HG02884 (cell line): ENCODE data around the gene SLC24A3.

Experiments
- ATAC-seq: cut with Tn5 transposase; IDR thresholded peaks from one replicate; pipeline ENCODE4 v1.9.1; 2021; ENCODE audit warnings: mild to moderate bottlenecking, moderate library complexity; ENCODE audit not compliant: unreplicated experiment

The SLC24A3 gene

GRCh38 chr20:19528286-19529030, 316.0 kb downstream of the SLC24A3 start:
- no peak for ATAC-seq

DNA sequence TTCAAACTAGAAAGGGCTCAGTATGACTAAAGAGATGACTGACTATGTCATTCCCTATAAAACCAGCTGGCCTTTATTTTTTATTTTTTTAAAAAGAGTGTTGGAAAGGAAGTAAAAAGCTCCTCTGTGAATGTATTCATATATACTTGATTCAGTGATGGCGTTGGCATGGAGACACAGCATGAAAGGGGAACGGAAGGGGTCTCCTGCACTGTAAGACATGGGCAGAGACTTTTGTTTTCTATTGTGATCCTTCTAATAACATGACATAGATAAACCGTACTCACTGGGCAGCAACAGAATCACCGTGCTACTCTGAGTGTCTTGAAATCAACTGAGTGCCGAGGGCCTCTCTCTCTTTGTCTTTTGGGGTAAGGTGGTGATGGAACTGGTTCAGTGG, 317.6 kb downstream of the SLC24A3 start:
- no peak for ATAC-seq

- no peak for ATAC-seq
Observed at GRCh38 chr20:19531446-19531845, 319.0 kb downstream of the SLC24A3 start.

DNA sequence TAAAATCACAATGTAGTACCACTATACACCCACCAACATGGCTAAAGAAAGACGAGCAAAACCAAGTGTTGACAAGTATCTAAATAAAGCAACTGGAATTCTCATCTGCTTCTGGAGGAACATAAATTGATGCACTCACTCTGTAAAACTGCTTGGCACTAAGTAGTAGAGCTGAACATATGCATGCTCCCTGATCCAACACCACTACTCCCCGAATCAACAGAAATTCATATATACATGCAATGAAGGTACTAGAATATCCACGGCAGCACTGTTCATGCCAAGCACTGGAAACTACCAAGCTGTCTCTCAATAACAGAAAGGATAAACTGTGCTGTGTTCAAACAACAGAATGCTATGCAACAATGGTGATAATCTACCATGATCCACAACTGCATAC, 326.1 kb downstream of the SLC24A3 start:
- no peak for ATAC-seq

GRCh38 chr20:19539191-19539590, 326.7 kb downstream of the SLC24A3 start:
- ATAC-seq, result no peak

DNA sequence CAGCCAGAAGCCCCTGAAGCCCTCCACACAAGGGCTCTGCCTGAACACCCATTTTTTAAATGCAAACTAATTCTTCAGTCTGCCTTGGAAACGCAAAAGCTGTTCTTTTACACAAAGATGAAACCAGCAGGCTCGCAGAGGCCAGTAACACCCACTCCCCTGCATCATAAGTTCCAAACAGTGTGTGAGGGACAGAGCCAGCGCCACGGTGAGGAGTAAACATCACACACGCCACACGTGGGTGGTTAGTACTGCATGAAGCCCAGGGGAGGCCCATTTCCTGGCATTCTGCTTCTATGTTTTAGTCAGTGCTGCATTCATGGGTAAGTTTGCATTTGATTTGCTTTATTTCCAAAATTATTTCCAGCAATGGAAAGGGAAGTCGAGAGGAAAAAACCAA, 327.9 kb downstream of the SLC24A3 start:
- peak; percentile 78 for ATAC-seq

- no peak for ATAC-seq
Observed at GRCh38 chr20:19543101-19543500, 330.7 kb downstream of the SLC24A3 start.

DNA sequence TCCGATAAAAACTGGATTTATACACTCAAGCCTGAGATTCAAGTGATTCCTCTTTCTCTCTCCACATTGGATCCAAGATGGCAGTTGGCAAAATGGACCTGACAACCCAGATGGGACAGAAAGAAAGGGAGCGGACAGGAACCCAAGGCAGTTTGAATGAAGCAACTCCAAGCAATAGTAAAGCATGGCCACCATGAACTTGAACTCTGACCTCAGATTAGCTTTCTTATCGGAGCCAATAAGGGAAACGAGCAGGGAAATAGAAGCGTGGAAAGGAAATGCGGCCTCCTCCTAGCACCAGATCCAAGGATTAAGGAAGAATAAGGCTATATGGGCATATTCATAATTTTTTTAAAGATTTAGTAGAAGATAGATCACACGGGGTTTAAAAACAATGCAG, 332.2 kb downstream of the SLC24A3 start:
- ATAC-seq, result no peak

DNA sequence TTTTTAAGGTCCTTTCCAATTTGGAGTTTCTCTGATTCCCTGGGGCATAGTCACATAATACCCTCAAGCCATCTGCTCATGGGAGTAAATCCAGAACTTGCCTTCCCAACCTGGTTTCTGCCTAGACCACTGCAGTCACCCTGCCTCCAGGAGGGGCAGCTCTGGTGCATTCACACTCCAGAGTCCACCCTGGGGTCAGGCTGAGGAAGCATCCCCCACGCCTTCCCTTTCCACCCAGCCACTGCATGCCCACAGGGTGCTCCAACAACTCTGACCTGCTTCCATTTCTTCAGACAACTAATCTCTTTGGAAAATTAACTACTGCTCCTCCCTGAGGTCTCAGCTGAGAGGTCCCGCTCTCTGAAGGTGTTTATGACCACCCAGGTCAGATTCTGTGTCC, 334.2 kb downstream of the SLC24A3 start:
- no peak for ATAC-seq

GRCh38 chr20:19547547-19547946, 335.1 kb downstream of the SLC24A3 start:
- ATAC-seq, result no peak

GRCh38 chr20:19549896-19550295, 337.5 kb downstream of the SLC24A3 start:
- no peak for ATAC-seq

DNA sequence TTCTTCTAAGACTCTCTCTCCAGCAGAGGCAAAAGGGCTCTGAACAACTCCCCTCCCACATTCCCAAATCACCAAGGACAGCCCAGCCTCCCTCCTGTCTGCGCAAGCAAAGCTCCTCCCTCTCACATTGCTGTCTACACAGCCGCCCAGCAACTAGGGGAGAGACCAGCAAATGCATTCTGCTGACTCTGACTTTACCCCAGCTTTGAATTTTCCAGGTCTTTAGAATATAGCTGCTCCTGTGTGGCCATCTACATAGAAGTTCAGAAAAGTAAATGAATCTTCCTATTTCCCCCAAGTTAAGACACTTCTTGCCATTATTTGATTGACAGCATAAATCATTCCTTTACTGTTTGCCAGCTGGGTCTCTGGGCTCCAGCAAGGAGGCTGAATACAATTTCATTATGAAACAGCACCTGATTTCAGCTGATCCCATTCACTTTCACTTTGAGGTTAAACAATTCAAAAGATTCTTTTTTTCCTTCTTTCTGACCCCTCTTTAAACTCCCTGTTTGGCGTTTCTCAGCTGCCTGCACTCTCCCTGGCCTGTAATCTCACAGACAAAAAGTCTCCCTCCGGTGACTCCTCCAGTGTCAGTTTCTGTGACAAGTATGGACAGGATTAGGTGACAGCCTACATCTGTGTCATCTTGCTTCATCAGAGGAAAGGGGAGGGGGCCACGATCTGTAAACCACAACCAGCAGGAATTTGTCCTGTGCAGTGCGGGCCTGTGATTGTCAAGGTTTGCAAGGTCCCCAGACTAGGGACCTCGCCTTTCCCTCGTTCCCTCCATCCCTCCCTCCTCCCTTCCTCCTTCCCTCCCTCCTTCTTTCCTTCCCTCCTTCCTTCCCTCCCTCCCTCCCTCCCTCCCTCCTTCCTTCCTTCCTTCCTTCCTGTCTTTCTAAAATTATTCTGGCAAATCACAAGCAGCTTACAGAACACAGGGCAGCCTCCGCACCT, 340.1 kb downstream of the SLC24A3 start:
- no peak for ATAC-seq

- ATAC-seq, result no peak
Observed at GRCh38 chr20:19554666-19555065, 342.2 kb downstream of the SLC24A3 start.

- ATAC-seq, result no peak
Observed at GRCh38 chr20:19555726-19556125, 343.3 kb downstream of the SLC24A3 start.

DNA sequence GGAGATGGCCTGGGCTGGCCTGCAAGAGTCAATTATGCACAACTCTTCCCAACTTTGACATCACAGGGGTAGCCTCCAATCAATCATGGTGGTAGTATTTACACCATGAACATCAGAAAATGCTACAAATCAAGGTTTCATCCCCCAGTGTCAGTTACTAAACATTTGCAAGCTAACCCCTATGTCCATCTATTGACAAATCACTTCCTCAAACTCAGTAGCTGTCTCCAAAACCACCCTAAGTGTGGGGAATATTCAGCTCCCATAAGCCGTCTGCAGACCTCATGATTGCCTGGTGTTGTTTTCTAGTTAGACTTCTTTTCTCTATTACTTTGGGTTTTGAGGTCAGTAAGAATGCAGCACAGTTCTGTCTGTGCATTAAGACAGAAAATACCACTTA, 344.8 kb downstream of the SLC24A3 start:
- no peak for ATAC-seq

DNA sequence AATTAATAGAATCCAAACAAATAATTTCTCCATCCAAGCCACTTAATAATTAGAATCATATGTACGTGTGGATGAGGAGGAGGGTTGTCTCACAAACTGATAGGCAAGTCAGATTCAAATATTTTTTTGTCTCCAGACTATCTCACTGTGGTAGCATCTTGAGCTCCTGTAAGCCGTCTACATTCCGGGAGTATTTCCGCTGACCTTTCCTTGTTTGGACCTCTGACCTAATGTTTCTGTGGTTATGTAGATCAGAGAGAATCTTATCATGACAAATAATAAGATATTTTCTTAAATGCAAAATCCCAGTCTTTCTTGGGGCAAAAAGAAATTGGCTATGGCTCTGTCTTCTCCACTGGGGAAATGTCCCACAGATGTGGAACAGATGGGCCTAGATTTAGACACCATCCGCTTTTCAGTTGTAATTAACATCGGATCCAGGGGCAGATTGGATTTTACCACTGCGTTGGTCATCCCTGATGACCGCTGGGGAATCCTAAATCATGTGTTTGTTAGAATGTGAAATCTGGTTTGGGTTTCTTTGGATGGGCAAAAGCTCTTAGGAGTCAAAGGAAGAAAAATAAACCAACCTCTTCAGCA, 348.5 kb downstream of the SLC24A3 start:
- no peak for ATAC-seq

- no peak for ATAC-seq
Observed at GRCh38 chr20:19562426-19562825, 350.0 kb downstream of the SLC24A3 start.

GRCh38 chr20:19564261-19564660, 351.8 kb downstream of the SLC24A3 start:
- ATAC-seq, result no peak

- ATAC-seq, result no peak
Observed at GRCh38 chr20:19565736-19566135, 353.3 kb downstream of the SLC24A3 start.

DNA sequence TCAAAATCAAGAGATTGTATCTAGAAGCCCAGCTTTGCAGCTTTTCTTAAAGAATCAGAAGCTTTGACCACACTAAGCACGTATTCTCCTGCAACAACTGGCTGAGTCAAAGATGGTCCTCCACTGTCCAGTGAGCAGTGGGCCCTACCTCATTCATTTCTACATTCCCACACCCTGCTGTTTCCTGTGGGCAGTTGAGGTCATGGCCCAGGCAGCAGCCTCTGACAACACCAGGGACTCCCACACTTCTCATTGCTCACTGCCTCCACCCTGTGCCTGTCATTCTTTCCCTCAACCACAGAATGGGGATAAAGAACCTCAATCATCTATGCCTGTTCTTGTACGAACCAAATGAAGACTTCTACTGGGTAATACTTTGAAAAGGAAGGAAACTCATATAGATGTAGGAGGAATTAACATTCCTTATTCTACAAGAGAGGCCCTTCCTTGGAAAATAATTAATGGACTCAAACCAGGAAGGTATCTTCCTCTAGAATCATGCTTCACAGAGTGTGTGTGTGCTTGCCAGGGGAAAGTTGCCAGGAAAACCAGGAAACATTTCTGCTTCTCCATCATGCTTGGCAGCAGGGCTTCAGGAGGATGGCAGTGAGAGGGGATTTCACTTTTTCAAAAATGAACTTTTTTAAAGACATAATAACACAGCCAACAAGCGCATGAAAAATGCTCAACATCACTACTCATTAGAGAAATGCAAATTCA, 353.9 kb downstream of the SLC24A3 start:
- ATAC-seq, result no peak

DNA sequence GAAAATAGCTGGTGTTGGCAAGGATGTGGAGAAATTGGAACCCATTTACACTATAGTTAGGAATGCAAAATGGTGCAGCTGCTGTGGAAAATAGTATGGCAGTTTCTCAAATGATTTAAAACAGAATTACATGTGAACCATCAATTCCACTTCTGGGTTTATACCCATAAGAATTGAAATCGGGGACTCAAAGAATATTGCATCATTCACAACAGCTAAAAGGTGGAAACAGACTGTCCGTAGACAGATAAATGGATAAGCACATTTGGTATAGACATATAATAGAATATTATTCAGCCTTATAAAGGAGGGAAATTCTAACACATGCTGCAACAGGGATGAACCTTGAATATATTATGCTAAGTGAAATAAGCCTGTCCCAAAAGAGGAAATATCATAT, 355.7 kb downstream of the SLC24A3 start:
- ATAC-seq, result no peak
